GM19035 (cell line): ENCODE results near the gene DNAJC16.

Experiments used
- ATAC-seq: cut with Tn5 transposase; IDR thresholded peaks from one replicate; pipeline ENCODE4 v1.9.1; 2021; ENCODE audit not compliant: unreplicated experiment

Gene DNAJC16

GRCh38 chr1:15618655-15619525 is 92.2 kb downstream of the DNAJC16 start:
- ATAC-seq: no peak

GRCh38 chr1:15620155-15620545 is 93.5 kb downstream of the DNAJC16 start:
- ATAC-seq: no peak

DNA sequence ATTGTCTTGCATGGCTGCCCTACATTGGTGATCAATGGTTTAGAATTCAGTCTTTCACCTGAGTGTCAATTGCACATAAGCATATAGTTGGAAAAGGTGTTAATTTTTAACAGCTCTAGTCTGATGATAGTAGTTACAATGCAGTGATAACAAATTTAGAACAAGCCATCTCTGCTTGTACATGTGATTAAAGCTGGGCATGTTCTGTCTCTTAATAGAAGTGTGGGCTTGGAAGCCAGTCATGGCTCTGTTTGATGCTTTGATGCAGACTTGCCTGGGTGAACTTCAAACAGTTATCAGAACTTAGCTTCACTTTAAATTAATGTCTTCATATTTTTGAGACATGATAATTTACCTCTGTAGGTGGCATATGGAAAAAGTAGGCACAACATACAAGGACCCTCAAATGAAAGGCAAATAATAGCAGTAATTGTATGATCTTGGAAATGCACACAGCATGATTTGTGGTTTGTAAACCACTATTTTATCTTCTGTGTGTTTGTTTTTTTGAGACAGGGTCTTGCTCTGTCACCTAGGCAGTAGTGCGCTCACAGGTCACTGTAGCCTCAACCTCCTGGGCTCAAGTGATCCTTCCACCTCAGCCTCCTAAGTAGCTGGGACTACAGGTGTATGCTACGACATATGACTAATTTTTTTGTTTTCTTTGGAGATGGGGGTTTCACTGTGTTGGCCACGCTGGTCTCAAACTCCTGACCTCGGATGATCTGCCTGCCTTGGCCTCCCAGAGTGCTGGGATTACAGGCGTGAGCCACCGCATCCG is 94.4 kb downstream of the DNAJC16 start:
- no peak for ATAC-seq

- ATAC-seq: no peak
Observed at GRCh38 chr1:15621975-15622374, 95.3 kb downstream of the DNAJC16 start.

DNA sequence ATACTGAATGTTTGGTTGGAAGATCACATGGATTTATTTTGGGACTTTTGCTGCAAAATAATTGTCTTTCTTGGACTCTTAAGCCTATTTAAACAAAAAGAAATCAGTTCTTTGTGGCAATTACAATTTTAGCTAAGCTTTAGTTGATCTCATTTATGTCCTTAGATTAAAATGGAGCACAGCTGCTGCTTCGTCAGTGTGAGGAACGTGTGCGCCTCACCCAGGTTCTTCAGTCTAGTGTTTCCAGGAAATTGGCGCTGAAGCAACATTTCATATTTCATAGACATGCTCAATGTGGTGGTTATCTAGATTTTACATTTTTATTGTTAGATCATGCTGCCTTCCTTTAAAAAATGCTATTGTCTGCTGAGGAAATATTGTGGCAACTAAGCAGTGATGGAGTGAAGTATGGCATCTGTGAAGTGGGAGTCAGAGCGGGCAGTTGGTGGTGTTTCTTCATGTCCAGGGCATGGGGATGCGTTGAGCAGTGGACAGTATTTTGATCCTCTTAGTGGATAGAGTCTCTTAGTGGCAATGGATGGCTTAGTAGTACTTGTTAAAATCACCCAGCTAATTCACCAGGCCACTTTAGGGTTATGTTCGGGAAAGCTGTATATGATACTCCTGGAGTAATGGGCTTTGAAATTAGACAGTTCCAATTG is 96.2 kb downstream of the DNAJC16 start:
- no peak for ATAC-seq

GRCh38 chr1:15623435-15623834 is 96.8 kb downstream of the DNAJC16 start:
- ATAC-seq: no peak

- ATAC-seq: no peak
Observed at GRCh38 chr1:15624133-15624714, 97.6 kb downstream of the DNAJC16 start.

GRCh38 chr1:15625056-15625917 is 98.6 kb downstream of the DNAJC16 start:
- no peak for ATAC-seq
